HG03039 (cell line): Measurements from ENCODE around the gene DIPK1B.
"Not testable (repeated sequence)": the region's sequence is repeated elsewhere in the genome, so short reads cannot be mapped to it uniquely, and the experiment has no call there.

Experiments used
- ATAC-seq: cut with Tn5 transposase; IDR thresholded peaks from one replicate; pipeline ENCODE4 v1.9.1; 2021; ENCODE audit warnings: mild to moderate bottlenecking, moderate library complexity; ENCODE audit not compliant: unreplicated experiment

The DIPK1B gene

GRCh38 chr9:136762915-136763648 lies 50.7 kb downstream of the DIPK1B start:
- ATAC-seq = no peak

- no peak for ATAC-seq
Observed at GRCh38 chr9:136763649-136764035, 51.3 kb downstream of the DIPK1B start.

- no peak for ATAC-seq
Observed at GRCh38 chr9:136764301-136764891, 52.0 kb downstream of the DIPK1B start, which contains the start of gene LCN15. Gene LCN15, minus strand, starts transcription at chr9:136764518. Its CDS starts 30 bp downstream, at chr9:136764488.

DNA sequence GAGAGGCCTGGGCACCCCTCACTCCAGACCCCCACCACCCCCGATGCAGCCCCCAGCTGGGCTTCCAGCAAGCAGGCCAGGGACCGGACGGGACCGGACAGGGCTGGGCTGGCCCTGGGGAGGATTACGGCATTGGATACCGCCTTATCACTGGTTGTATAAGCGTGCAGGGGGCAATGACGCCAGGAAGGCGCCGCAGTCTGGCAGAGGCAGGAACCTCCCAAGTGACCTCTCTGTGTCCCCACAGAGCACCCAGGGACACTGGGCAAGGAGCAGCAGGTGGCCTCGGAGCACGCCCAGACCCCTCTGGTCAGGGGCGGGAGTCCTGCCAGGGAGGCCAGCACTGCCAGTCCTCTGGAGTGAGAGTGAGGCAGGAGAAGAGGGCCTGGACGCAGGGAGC lies 52.7 kb downstream of the DIPK1B start:
- ATAC-seq = no peak

GRCh38 chr9:136765745-136766409 lies 53.5 kb downstream of the DIPK1B start:
- not testable (repeated sequence) for ATAC-seq

DNA sequence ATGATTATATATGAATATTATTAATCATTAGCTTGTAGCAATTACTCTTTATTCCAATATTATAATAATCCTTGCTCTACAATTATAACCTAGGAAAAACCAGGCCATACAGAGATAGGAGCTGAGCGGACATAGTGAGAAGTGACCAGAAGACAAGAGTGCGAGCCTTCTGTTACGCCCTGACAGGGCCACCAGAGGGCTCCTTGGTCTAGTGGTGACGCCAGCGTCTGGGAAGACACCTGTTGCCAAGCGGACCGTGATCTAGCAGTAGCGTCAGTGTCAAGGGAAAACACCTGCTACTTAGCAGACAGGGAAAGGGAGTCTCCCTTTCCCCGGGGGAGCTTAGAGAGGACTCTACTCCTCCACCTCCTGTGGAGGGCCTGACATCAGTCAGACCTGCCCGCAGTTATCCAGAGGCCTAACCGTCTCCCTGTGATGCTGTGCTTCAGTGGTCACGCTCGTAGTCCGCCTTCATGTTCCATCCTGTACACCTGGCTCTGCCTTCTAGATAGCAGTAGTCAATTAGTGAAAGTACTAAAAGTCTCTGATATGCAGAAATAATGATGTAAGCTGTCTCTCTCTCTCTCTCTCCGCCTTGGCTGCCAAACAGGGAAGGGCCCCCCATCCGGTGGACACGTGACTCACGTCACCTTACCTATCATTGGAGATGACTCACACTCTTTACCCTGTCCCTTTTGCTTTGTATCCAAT lies 54.2 kb downstream of the DIPK1B start:
- not testable (repeated sequence) for ATAC-seq

GRCh38 chr9:136769710-136770191 lies 57.4 kb downstream of the DIPK1B start:
- no peak for ATAC-seq

DNA sequence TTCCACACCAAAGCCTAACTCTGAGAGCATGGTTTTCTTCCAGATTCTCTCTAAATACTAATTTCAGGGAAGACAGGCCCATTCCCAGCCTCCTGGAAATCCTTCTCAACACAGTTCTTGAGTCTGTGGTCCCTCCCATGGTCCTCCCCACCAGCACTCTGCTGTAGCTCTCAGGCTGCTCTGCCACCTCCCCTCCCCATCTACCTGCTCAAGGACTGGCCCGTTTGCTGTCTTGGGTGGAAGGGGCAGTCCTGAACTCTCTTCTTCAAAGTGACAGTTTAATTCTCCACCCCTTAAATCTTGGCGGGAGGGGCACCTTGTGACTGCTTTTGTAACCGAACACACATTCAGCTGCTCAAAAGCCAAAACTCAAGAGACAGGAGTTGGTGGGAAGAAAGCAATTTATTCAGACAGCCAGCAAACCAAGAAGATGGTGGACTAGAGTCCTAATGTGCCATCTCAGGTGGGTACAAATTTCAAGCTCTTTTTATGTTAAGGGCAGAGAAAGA lies 59.6 kb downstream of the DIPK1B start:
- ATAC-seq = no peak

DNA sequence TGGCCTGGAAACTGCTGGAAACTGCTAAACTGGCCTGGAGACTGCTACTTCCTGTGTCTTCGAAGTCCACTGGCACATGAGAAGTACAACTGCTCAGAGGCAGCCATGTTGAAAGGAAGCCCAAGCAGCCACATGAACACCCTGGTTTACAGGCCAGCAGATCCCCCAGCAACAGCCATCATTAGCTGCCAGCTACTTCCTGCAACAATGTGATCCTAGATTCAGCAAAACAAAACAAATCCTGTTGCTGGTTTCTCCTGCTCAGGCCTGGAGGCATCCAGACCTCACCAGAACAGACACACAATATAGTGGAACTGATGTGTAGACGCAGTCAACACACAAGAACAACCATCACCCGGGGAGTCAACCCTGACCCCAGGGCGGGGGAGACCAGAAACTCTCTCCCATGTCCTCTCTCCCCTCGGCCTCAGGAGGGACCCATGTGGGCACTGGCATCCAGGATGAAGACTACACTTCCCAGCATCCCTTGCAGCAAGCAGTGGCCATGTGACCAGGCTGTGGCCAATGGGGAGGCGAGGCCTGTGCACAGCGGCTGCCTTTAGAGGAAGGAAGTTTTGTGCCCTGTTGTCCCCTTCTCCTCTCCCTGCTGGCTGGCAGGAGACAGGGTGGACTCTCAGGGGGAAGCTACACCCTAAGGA lies 61.1 kb downstream of the DIPK1B start:
- ATAC-seq = no peak
